Fibroblast of the conjunctiva (primary cell): Measurements from ENCODE around the gene RAB3IP.
"Not testable (repeated sequence)": the region's sequence is repeated elsewhere in the genome, so short reads cannot be mapped to it uniquely, and the experiment has no call there.

ENCODE experiments used
- DNase-seq: peaks from one replicate; pipeline ENCODE4 v3.0.0-alpha.2; 2010; ENCODE audit warnings: low read depth

RAB3IP gene

GRCh38 chr12:69835081-69835480 lies 96.4 kb downstream of the RAB3IP start:
- no peak for DNase-seq

DNA sequence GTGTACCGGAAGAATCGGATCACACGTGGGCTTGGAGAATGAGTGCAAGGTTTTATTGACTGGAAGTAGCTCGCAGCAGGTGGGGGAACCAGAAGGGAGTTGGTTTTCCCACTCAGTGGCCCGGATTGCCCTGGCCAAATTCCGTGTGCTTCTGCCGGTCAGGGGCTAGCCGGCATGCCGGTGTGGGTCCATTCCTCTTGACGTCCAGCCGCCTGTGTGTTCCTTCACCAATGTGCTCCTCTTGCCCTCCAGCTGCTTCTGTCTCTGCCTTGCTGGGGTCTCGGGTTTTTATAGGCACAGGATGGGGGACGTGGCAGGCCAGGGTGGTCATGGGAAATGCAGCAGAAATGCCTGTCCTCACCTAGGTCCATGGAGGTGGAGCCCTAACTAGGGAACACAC lies 97.4 kb downstream of the RAB3IP start:
- no peak for DNase-seq

DNA sequence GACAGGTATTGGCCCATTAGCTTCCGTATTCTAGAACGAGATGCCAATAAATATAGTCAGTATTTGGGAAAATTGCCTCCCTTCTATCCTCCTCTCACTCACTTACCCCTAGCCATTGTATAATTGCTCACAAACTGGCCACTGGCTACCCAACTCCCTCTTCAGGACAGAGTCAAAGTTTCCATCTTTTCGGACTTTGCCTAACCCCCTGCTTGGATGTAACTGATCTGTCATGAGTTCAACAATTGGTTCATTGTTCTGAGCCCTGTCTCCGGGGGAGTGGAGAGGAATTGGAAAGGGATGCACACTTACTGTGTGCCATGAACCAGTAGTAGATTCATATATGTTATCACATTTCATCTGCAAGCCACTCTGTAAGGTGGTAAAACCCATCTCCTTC lies 98.5 kb downstream of the RAB3IP start:
- DNase-seq, result no peak

DNA sequence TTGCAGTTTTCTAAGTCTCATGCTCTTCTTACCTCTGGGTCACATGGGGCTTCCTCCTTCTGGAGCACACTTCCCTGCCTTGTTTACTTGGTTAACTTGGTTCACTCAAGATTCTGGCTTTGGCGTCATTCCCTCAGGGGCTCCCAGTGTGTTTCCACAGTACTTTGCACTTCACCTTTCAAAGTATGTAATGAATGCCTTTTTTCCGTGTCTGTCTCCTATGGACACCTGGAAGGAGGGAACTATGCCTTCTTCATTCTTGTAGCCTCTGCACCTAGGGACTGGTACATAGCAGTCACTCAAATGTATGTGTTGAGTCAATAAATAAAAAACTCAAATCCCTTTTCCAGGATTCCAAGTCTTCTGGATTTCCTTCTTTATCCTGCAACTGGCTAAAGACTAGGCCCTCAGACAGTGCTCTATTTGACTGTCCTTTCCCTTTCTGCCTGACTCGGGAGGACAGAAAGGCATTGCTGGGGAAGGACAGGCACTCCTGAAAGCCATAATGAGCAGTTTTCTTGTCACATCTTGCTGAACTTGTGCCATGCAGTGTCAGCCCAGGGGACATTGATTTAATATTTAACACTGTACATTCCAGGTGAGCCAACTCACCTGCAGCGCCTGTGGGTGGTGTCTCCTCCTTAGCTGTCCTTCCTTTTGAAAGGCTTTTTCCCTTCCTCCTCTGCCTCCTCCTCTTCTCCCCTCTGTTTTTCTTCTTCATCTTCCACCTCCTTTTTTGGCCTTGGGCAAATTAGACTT lies 99.2 kb downstream of the RAB3IP start:
- DNase-seq, result no peak

DNA sequence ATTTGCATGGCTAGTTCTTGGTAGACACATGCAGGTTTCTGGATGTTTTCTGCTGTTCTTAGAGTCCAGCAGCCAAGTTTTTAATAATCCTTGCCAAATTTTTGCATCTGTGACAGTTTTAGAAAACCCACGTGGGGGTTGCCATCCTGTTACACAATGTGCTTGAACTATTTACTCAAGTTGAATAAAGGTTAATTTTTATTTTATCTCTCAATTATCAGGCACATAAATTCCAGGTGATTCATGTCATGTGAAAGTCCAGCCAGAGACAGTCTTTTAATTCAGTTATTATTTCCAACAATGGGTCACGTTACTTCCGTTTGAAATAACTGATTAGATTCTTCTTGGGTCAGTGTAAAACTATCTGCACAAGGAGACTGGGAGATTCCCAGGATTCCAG lies 102.1 kb downstream of the RAB3IP start:
- DNase-seq, result no peak

DNA sequence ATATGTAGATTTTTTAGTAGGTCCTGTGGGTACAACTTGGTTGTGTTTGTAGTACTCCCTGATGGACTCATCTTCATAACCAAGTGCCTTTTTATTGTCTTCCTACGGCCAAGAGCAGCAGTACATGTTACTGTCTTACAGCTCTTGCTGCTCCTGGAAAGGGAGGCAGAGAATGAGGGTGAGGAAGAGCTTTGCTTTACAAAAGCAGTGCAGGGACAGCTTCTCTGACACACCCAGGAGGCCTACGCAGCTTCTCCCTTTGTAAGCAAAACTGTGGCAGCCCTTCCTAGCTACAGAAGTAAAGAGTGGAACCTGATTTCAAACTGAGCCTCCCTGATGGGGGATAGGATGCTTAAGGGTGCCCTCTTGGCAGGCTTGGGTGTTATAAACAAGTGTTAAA lies 104.9 kb downstream of the RAB3IP start:
- DNase-seq, result no peak

- no peak for DNase-seq
Measured at GRCh38 chr12:69844416-69844815, 105.8 kb downstream of the RAB3IP start.

GRCh38 chr12:69844836-69845235 lies 106.2 kb downstream of the RAB3IP start:
- DNase-seq, result no peak

- no peak for DNase-seq
Measured at GRCh38 chr12:69846976-69847375, 108.3 kb downstream of the RAB3IP start.

GRCh38 chr12:69851976-69852375 lies 113.3 kb downstream of the RAB3IP start:
- no peak for DNase-seq

- DNase-seq, result not testable (repeated sequence)
Measured at GRCh38 chr12:69853176-69853961, 114.7 kb downstream of the RAB3IP start.

GRCh38 chr12:69866698-69867097 lies 128.0 kb downstream of the RAB3IP start:
- DNase-seq, result no peak

GRCh38 chr12:69868695-69869094 lies 130.0 kb downstream of the RAB3IP start:
- DNase-seq, result no peak

GRCh38 chr12:69872804-69873203 lies 134.1 kb downstream of the RAB3IP start:
- no peak for DNase-seq
